CD8-positive, alpha-beta memory T cell (primary cell): ENCODE measurements around the gene RRP1B. TPM values are rescaled to one million over a fixed set of nuclear protein-coding genes. Genes with fewer than 3 reads are reported as not detected.
A peak's percentile ranks its signal among the peaks of the same experiment; 100 is the strongest.
"Not testable (repeated sequence)": the region's sequence is repeated elsewhere in the genome, so short reads cannot be mapped to it uniquely, and the experiment has no call there.

ENCODE experiments used
- CTCF ChIA-PET: fragments of 350-600 bp; sonication (Branson Sonifier 250); formaldehyde crosslinking; loops from one replicate; lab custom pipeline; 2021; ENCODE audit warnings: antibody characterized with exemption; lab: Charles Lee
- POLR2A ChIA-PET: fragments of 350-600 bp; sonication (Branson Sonifier 250); formaldehyde crosslinking; loops from one replicate; lab custom pipeline; 2021; ENCODE audit warnings: antibody characterized with exemption; lab: Charles Lee
- DNase-seq, 5 donors: peaks; one replicate each; pipeline versions ENCODE4 v3.0.0 to v3.0.0-alpha.2; 2020 to 2022; ENCODE audit warnings: mixed read lengths in 1 of 5
- H3K27ac ChIP-seq: one replicate; pipeline ENCODE4 v1.7.0; 2013; ENCODE audit warnings: low read depth, mild to moderate bottlenecking, low read length, moderate library complexity
- H3K27me3 ChIP-seq: 2 replicates; pipeline ENCODE4 v1.7.0; 2013; ENCODE audit warnings: low read length, mild to moderate bottlenecking; ENCODE audit not compliant: insufficient read depth, poor library complexity, severe bottlenecking
- H3K36me3 ChIP-seq: 2 replicates; pipeline ENCODE4 v1.7.0; 2013; ENCODE audit warnings: mild to moderate bottlenecking, low read length, moderate library complexity; ENCODE audit not compliant: insufficient read depth
- H3K4me1 ChIP-seq: 2 replicates; pipeline ENCODE4 v1.7.0; 2013; ENCODE audit warnings: mild to moderate bottlenecking, low read length, moderate library complexity; ENCODE audit not compliant: insufficient read depth
- H3K4me3 ChIP-seq: 2 replicates; pipeline ENCODE4 v1.7.0; 2013; ENCODE audit warnings: mild to moderate bottlenecking, low read length
- H3K9me3 ChIP-seq: 2 replicates; pipeline ENCODE4 v1.7.0; 2013; ENCODE audit warnings: mild to moderate bottlenecking, low read length
- H3K27ac Mint-ChIP-seq, 8 donors: one replicate each; pipeline ENCODE4 v1.8.0; 2020 to 2021; ENCODE audit warnings: mixed read lengths in 8 of 8, mild to moderate bottlenecking in 6 of 8, inconsistent platforms in 3 of 8, moderate library complexity in 3 of 8
- H3K27me3 Mint-ChIP-seq, 2 donors: one replicate each; pipeline ENCODE4 v1.8.0; 2020 to 2021; ENCODE audit warnings: mixed read lengths in 2 of 2, mild to moderate bottlenecking in 1 of 2, moderate library complexity in 1 of 2
- H3K36me3 Mint-ChIP-seq, 3 donors: one replicate each; pipeline ENCODE4 v1.8.0; 2020 to 2021; ENCODE audit warnings: mixed read lengths in 3 of 3, inconsistent platforms in 1 of 3, mild to moderate bottlenecking in 1 of 3
- H3K4me1 Mint-ChIP-seq, 3 donors: one replicate each; pipeline ENCODE4 v1.8.0; 2020 to 2021; ENCODE audit warnings: mixed read lengths in 3 of 3, inconsistent platforms in 1 of 3, mild to moderate bottlenecking in 1 of 3
- H3K4me3 Mint-ChIP-seq, 7 donors: one replicate each; pipeline ENCODE4 v1.8.0; 2020 to 2021; ENCODE audit warnings: mixed read lengths in 7 of 7, mild to moderate bottlenecking in 6 of 7, moderate library complexity in 4 of 7, inconsistent platforms in 2 of 7
- H3K9me3 Mint-ChIP-seq, 5 donors: one replicate each; pipeline ENCODE4 v1.8.0; 2020 to 2022; ENCODE audit warnings: mixed read lengths in 5 of 5, mild to moderate bottlenecking in 3 of 5, moderate library complexity in 2 of 5, inconsistent platforms in 1 of 5
- polyA plus RNA-seq: library from polyadenylated mRNA; unstranded; fragments of 300-500 nt; fragmentation: Illumina TruSeq; gene quantifications from one replicate; pipeline ENCODE4 v1.2.3, GENCODE V29; 2021
- total RNA-seq, 2 experiments: library from RNA; stranded (reverse); gene quantifications; one replicate each; pipeline ENCODE4 v1.2.3, GENCODE V29; 2021

The RRP1B gene
- total and polyA plus RNA-seq, 3 experiments from 2014 or later, result 43.6 to 94.3 (median 92.6) TPM

DNA sequence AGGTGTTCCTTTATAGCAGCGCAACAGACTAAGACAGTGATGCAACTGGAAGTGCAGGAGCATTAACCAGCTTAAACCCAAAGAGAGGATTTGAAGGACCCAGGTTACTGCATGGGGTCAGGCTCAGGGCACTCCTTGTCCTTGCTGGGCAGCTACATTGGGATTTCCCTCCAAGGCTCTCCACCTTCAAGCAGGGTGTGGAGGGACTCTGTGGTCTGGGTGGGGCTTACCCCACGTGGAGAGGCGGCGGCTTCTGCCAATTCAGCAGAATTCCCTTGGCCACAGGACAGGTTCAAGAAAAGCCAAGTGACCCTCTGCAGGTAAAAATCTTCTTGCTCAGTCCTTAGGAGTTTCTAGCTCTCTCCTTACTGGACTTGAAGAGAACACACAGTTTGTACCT lies 6.5 kb downstream of the RRP1B start:
- DNase-seq, result no peak
- POLR2A ChIA-PET, result no interaction called here
- peaks cover 30% of the 10 kb centered on the region for H3K4me1 ChIP-seq
- H3K9me3 ChIP-seq, result no peaks in the 10 kb centered on the region
- H3K27ac ChIP-seq, result no peak overlapping the region
- H3K4me1 Mint-ChIP-seq, result peaks cover 48 to 73% (median 61%) of the 10 kb centered on the region in 3 donors
- H3K27me3 ChIP-seq, result no peaks in the 10 kb centered on the region
- no peaks in the 10 kb centered on the region for H3K27me3 Mint-ChIP-seq
- peaks cover 18% of the 10 kb centered on the region for H3K36me3 ChIP-seq
- no peaks in the 10 kb centered on the region for H3K9me3 Mint-ChIP-seq
- H3K4me3 ChIP-seq, result no peak overlapping the region
- CTCF ChIA-PET, result no interaction called here
- H3K27ac Mint-ChIP-seq, result peak overlapping the region in 3 of 8 donors; percentile 23 to 51 (median 40)
- H3K4me3 Mint-ChIP-seq, result no peak overlapping the region
- peaks cover 5 to 66% (median 17%) of the 10 kb centered on the region in 3 donors for H3K36me3 Mint-ChIP-seq

GRCh38 chr21:43667191-43667904 lies 8.0 kb downstream of the RRP1B start:
- peak overlapping the region in 1 of 7 donors; percentile 8 for H3K4me3 Mint-ChIP-seq
- Histone ChIP-seq H3K4me1 (peaks cover 19% of the 10 kb centered on the region), H3K4me3 (no peak overlapping the region), H3K27me3 (no peaks in the 10 kb centered on the region), H3K36me3 (peaks cover 22% of the 10 kb centered on the region), H3K27ac (no peak overlapping the region), H3K9me3 (no peaks in the 10 kb centered on the region)
- H3K27ac Mint-ChIP-seq, result peak overlapping the region in 2 of 8 donors; percentile 52 to 81
- H3K36me3 Mint-ChIP-seq, result peaks cover 5 to 71% (median 15%) of the 10 kb centered on the region in 3 donors
- no peaks in the 10 kb centered on the region for H3K27me3 Mint-ChIP-seq
- no peak for DNase-seq
- peaks cover 35 to 58% (median 47%) of the 10 kb centered on the region in 3 donors for H3K4me1 Mint-ChIP-seq
- CTCF ChIA-PET, result no interaction called here
- POLR2A ChIA-PET, result interaction anchor here (0.6 kb wide), 1 partner anchor 1474 kb away, joined by 3 read pairs; no protein-coding TSS in a partner anchor
- H3K9me3 Mint-ChIP-seq, result no peaks in the 10 kb centered on the region

DNA sequence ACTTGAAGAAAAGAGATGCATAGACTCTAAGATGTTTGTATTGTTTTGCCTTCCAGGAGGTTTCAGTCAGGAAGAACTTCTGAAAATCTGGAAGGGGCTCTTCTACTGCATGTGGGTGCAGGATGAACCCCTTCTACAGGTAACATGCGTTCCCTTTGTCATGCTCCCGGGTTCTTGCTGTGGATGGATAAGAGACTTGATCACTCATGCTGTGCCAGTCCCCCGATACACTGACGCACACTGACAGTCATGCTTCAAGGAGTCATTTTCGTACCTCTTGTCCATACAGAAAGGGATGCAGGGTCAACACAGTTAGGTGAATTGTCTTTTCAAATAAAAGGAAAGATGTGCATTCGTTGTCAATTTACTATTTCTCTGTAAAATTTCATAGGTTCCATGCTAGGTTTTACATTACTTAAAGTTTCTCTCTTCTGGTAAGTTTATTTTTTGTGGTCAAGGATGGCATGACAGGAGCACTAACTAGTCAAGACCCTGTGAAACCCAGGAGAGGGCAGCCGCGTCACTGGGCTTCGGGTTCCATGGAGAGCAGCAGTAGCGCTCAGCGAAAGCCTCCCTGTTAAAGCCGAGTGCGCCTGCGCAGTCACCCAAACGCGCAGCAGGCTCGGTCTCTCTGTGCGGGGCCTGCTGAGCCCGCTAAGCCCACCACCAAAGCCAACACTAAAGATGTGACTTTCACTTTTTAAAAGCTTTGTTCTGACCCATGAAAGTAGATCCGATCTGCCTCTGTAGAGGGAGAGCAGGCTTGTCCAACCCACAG lies 10.7 kb downstream of the RRP1B start:
- Histone ChIP-seq H3K27me3 (no peaks in the 10 kb centered on the region), H3K4me3 (no peak overlapping the region), H3K9me3 (no peaks in the 10 kb centered on the region), H3K27ac (no peak overlapping the region), H3K4me1 (peaks cover 7% of the 10 kb centered on the region), H3K36me3 (peaks cover 16% of the 10 kb centered on the region)
- CTCF ChIA-PET, result no interaction called here
- H3K4me3 Mint-ChIP-seq, result peak overlapping the region in 1 of 7 donors; percentile 11
- peaks cover 20 to 36% (median 30%) of the 10 kb centered on the region in 3 donors for H3K4me1 Mint-ChIP-seq
- peak overlapping the region in 1 of 8 donors; percentile 83 for H3K27ac Mint-ChIP-seq
- DNase-seq, result no peak
- POLR2A ChIA-PET, result no interaction called here
- peaks cover 5 to 72% (median 18%) of the 10 kb centered on the region in 3 donors for H3K36me3 Mint-ChIP-seq
- no peaks in the 10 kb centered on the region for H3K9me3 Mint-ChIP-seq
- no peaks in the 10 kb centered on the region for H3K27me3 Mint-ChIP-seq

GRCh38 chr21:43675871-43676270 lies 16.5 kb downstream of the RRP1B start:
- H3K27ac ChIP-seq, result no peak overlapping the region
- H3K27me3 Mint-ChIP-seq, result no peaks in the 10 kb centered on the region
- no peaks in the 10 kb centered on the region for H3K4me1 ChIP-seq
- H3K27me3 ChIP-seq, result no peaks in the 10 kb centered on the region
- no peak overlapping the region for H3K4me3 ChIP-seq
- no peak for DNase-seq
- H3K36me3 Mint-ChIP-seq, result peaks cover 7 to 87% (median 15%) of the 10 kb centered on the region in 3 donors
- no peak overlapping the region for H3K4me3 Mint-ChIP-seq
- no peak overlapping the region for H3K27ac Mint-ChIP-seq
- H3K36me3 ChIP-seq, result peaks cover 30% of the 10 kb centered on the region
- H3K4me1 Mint-ChIP-seq, result peaks cover 10 to 14% (median 11%) of the 10 kb centered on the region in 3 donors
- H3K9me3 Mint-ChIP-seq, result no peaks in the 10 kb centered on the region
- H3K9me3 ChIP-seq, result no peaks in the 10 kb centered on the region
- CTCF ChIA-PET, result interaction anchor here (1.0 kb wide), 1 partner anchor 24 kb away, joined by 4 read pairs; no protein-coding TSS in a partner anchor
- POLR2A ChIA-PET, result no interaction called here

DNA sequence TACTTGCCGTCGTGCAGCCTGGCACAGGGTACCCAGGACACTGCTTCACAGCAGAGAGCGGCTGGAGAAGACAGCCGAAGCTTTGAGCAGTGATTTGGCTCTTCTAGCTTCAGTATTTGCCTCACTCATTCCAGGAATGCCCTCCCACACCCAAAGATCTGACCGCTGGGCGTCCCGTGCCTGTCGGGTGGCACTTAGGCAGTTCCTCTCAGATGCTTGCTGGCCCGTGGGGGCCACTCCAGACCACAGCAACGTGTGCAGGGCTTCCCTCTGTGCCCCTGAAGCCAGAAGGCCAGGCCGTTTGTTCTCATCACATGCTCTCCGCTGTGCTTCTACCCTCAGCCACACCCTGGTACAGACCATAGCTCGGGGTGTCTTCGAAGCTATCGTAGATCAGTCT lies 17.0 kb downstream of the RRP1B start:
- Mint-ChIP-seq H3K27me3 (no peaks in the 10 kb centered on the region), H3K9me3 (no peaks in the 10 kb centered on the region), H3K4me3 (no peak overlapping the region), H3K36me3 (peaks cover 7 to 85% (median 15%) of the 10 kb centered on the region in 3 donors), H3K27ac (no peak overlapping the region), H3K4me1 (peaks cover 10 to 14% (median 11%) of the 10 kb centered on the region in 3 donors)
- no peak overlapping the region for H3K4me3 ChIP-seq
- ChIA-PET POLR2A (no interaction called here), CTCF (interaction anchor here (1.0 kb wide), 1 partner anchor 24 kb away, joined by 4 read pairs; no protein-coding TSS in a partner anchor)
- H3K27me3 ChIP-seq, result no peaks in the 10 kb centered on the region
- DNase-seq, result no peak
- H3K27ac ChIP-seq, result no peak overlapping the region
- H3K4me1 ChIP-seq, result no peaks in the 10 kb centered on the region
- peaks cover 27% of the 10 kb centered on the region for H3K36me3 ChIP-seq
- no peaks in the 10 kb centered on the region for H3K9me3 ChIP-seq

DNA sequence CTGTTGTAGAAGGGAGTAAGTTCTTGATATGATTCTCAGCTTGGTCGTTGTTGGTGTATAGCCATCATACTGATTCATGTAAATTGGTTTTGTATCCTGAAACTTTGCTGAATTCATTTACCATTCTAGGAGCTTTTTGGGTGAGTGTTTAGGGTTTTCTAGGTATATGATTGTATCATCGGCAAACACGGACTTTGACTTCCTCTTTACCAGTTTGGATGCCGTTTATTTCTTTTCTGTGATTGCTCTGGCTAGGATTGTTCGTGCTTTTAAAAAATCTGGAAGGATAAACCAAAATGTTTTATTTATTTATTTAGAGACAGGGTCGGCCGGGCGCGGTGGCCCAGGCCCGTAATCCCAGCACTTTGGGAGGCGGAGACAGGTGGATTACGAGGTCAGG lies 20.6 kb downstream of the RRP1B start:
- Histone ChIP-seq H3K9me3 (no peaks in the 10 kb centered on the region), H3K27me3 (no peaks in the 10 kb centered on the region), H3K4me1 (no peaks in the 10 kb centered on the region), H3K27ac (no peak overlapping the region), H3K36me3 (peaks cover 41% of the 10 kb centered on the region), H3K4me3 (no peak overlapping the region)
- no peak for DNase-seq
- Mint-ChIP-seq H3K36me3 (peaks cover 13 to 82% (median 18%) of the 10 kb centered on the region in 3 donors), H3K27me3 (no peaks in the 10 kb centered on the region), H3K9me3 (no peaks in the 10 kb centered on the region), H3K4me1 (peaks cover 10 to 14% (median 11%) of the 10 kb centered on the region in 3 donors), H3K4me3 (no peak overlapping the region), H3K27ac (peak overlapping the region in 3 of 8 donors; percentile 51 to 75 (median 66))
- ChIA-PET POLR2A (no interaction called here), CTCF (no interaction called here)

DNA sequence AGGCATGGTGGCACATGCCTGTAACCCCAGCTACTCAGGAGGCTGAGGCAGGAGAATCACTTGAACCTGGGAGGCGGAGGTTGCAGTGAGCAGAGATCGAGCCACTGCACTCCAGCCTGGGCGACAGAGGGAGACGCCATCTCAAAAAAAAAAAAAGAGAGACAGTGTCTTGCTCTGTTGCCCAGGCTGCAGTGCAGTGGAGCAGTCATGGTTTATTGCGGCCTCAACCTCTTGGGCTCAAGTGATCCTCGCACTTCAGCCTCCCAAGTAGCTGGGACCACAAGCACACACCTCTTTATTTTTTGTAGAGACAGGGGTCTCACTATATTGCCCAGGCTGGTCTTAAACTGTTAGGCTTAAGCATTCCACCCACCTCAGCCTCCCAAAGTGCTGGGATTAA lies 21.1 kb downstream of the RRP1B start:
- H3K9me3 Mint-ChIP-seq, CTCF ChIA-PET, H3K9me3 ChIP-seq, H3K4me3 Mint-ChIP-seq, H3K4me3 ChIP-seq, H3K27ac Mint-ChIP-seq, H3K4me1 ChIP-seq, H3K27ac ChIP-seq, DNase-seq, H3K27me3 ChIP-seq, H3K27me3 Mint-ChIP-seq: not testable (repeated sequence)
- peaks cover 40% of the 10 kb centered on the region for H3K36me3 ChIP-seq
- Mint-ChIP-seq H3K4me1 (peaks cover 9 to 14% (median 10%) of the 10 kb centered on the region in 3 donors), H3K36me3 (peaks cover 17 to 82% (median 22%) of the 10 kb centered on the region in 3 donors)
- POLR2A ChIA-PET, result interaction anchor here (0.7 kb wide), 1 partner anchor 1078 kb away, joined by 5 read pairs; no protein-coding TSS in a partner anchor

- Mint-ChIP-seq H3K27me3 (no peaks in the 10 kb centered on the region), H3K36me3 (peaks cover 18 to 82% (median 27%) of the 10 kb centered on the region in 3 donors), H3K4me1 (peaks cover 9 to 14% (median 10%) of the 10 kb centered on the region in 3 donors), H3K4me3 (no peak overlapping the region), H3K9me3 (no peaks in the 10 kb centered on the region), H3K27ac (no peak overlapping the region)
- H3K9me3 ChIP-seq, result no peaks in the 10 kb centered on the region
- ChIA-PET POLR2A (no interaction called here), CTCF (no interaction called here)
- no peaks in the 10 kb centered on the region for H3K4me1 ChIP-seq
- DNase-seq, result no peak
- peaks cover 40% of the 10 kb centered on the region for H3K36me3 ChIP-seq
- H3K4me3 ChIP-seq, result no peak overlapping the region
- H3K27ac ChIP-seq, result no peak overlapping the region
- H3K27me3 ChIP-seq, result no peaks in the 10 kb centered on the region
These were observed 22.3 kb downstream of the RRP1B start for GRCh38 chr21:43681650-43682049.
